GM19467 (cell line): Measurements from ENCODE around the gene DCT.

Source experiments
- ATAC-seq: cut with Tn5 transposase; IDR thresholded peaks from one replicate; pipeline ENCODE4 v1.9.1; 2021; ENCODE audit warnings: mild to moderate bottlenecking, moderate library complexity; ENCODE audit not compliant: unreplicated experiment

DCT gene

DNA sequence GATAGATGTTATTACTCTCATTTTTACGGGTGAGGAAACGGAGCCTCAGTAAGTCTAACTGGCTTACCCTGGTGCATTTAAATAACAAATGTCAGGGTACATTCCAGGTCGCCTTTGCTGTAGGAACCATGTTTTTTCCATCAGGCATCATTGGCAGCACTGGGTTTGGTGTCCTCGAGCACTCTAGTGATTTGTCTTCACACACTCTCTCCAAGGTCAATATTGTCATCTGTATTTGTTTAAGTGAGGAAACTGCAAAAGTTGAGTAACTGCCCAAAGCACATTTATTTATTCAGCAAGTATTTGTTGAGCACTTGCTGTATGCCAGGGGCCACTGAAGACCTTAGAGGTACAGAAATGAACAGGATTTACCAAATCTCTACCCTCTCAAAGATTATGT lies 78.6 kb downstream of the DCT start:
- ATAC-seq: no peak

DNA sequence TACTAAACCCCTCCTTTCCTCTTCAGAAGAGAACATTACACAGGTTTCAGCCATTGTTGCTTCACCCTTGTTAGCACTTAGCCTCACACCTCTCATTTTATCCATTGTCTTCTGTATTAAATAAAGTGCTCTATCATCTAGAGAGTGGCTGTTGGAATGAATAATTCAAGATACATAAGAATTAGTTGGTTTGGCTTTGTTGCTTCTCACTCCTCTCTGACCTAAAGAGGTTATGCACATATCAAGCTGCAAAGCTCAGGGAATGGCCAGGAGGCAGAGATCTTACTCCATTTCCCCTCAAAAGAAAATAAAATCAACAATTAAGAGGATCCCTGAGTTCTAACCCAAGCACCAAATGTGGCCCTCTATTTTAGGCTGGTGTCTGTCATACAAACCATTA lies 79.7 kb downstream of the DCT start:
- ATAC-seq: no peak

DNA sequence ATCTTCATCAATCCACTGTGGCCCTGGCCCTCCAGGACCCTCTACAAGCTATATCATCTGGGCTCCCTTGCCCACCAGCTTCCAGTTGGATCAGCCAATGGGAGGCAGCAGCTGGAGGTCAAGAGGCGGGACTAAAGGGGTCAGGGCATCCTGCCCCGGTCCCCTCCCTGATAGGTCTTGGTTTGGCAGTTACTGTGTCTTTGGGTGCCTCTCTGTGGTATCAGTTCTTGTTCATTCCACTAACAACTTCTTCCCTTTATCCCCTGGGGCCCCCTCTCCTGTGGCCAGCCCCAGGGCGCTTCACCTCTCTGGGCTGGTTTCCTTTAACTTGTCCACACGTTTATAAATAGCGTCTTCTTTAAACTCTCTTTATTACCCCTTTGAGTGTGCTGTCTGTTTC lies 83.6 kb downstream of the DCT start:
- ATAC-seq: no peak

DNA sequence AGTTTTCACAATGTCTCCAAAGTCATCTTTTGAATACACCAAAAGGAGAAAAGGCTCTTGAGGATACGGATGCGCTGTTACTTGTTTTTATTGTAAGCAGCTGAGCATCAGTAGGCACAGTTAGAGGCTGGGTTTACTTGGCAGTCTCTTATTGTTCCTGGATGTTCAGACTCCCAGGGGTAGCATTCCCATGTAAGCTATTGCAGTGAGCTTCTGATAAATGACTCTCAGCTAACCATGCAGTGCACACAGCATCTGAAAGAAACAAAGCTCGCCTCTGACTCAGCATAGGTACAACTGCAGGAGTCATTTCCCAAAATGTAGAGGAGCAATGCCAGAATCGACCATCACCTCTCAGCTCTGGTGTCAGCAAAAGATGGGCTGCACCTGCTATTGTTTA lies 84.8 kb downstream of the DCT start:
- ATAC-seq: no peak

DNA sequence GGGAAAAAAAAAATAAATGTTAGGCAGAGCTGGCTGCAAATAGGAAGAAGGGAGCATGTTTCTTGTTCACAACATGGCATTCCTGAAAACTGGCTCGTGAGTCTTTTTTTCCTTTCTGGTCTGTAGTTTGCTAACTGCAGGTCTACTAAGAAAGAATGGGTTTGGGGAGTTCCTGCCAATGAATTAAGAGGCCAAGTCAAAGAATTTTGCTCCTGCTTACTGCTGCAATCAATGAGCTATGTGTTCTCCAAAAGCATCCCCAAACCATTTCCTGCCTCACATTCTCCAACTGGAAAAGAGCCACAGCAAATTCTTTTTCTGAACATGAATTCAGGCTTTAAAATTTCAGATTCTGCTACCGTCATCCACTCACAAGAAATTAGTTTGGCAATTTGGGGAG lies 88.6 kb downstream of the DCT start:
- no peak for ATAC-seq

DNA sequence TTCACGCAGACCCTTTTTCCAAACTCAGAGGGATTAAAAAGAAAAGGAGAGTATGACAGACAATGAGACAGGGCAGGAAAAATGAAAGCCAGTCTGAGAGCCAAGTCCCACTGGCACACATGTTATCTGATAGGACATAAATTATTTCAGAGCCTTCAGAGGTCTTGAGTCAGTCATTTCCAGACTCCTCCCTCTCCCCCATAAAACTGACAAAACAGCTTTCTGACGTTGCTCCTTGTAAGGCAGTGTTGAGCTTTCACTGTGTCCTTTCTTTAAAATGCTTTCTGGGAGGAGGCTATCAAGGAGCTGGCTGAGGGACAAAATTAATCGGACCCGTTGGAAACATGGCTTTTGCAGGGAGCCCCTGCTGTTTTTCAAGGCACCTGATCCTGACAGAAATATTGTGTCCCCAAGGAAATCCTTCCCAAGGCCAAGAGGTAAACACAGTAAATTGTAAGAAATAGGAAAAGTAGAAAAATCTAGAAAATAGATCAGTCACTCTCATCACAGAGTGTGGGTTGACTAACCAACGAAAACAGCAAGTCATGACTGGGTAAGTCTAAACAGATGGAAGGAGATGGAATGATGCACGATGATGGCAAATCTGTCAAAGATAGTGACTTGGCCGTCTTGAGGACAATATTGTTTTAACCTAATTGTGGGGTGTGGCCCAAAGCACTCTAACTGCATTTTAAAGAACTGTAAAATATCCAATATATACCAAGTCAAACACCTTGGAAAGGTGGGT lies 89.7 kb downstream of the DCT start:
- ATAC-seq: no peak

DNA sequence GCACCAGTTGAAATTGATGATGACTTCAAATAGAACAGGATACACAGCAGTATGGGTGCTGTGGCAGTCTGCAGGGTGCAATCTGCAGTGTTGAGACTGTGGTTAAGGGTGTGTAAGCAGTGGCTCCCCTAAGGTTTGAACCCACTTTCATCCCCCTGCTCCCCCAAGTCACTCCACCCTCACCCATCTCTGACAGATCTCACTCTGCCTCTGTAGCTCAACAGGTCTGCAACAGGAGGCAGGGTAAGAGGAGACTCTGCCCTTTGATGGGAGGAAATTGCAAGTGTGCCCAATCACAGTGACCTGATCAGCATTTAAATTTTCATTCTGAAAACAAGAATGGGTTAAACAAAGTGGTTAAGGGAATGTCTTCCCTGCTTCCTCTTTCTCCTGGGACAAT lies 92.4 kb downstream of the DCT start:
- ATAC-seq: no peak
